ENCODE data around the gene MAPKAP1. TPM values are rescaled to one million over a fixed set of nuclear protein-coding genes. Genes with fewer than 3 reads are reported as not detected.
A peak's percentile ranks its signal among the peaks of the same experiment; 100 is the strongest.

The MAPKAP1 gene
- total and polyA plus RNA-seq, 4 donors: 44.5 to 64.0 (median 62.6) TPM

GRCh38 chr9:125603478-125604021, 103.5 kb downstream of the MAPKAP1 start:
- no peak overlapping the region for H3K4me3 ChIP-seq (ENCODE audit: low read depth, low read length)
- DNase-seq (ENCODE audit: low read depth in 4 of 6, low spot score in 6 of 6): no peak
- H3K36me3 ChIP-seq (ENCODE audit: control insufficient read depth, insufficient read depth, low read length): no peaks in the 10 kb centered on the region
- WGBS (ENCODE audit: insufficient coverage): 100% methylated on average over 1 of the region's 4 CpGs
- no peaks in the 10 kb centered on the region for H3K9me3 ChIP-seq (ENCODE audit: control insufficient read depth, insufficient read depth, low read length)
- H3K27me3 ChIP-seq (ENCODE audit: control insufficient read depth, insufficient read depth, low read length): no peaks in the 10 kb centered on the region
- no peak overlapping the region for H3K27ac ChIP-seq (ENCODE audit: low read depth, low read length)
- H3K4me1 ChIP-seq (ENCODE audit: control insufficient read depth, insufficient read depth, low read length): peaks cover 13% of the 10 kb centered on the region

- no peak overlapping the region for H3K4me3 ChIP-seq (ENCODE audit: low read depth, low read length)
- H3K4me1 ChIP-seq (ENCODE audit: control insufficient read depth, insufficient read depth, low read length): peaks cover 3% of the 10 kb centered on the region
- no peaks in the 10 kb centered on the region for H3K27me3 ChIP-seq (ENCODE audit: control insufficient read depth, insufficient read depth, low read length)
- DNase-seq (ENCODE audit: low read depth in 4 of 6, low spot score in 6 of 6): no peak
- no peaks in the 10 kb centered on the region for H3K9me3 ChIP-seq (ENCODE audit: control insufficient read depth, insufficient read depth, low read length)
- no peak overlapping the region for H3K27ac ChIP-seq (ENCODE audit: low read depth, low read length)
- WGBS (ENCODE audit: insufficient coverage): no CpG with 5 or more reads among the region's 7 CpGs
- no peaks in the 10 kb centered on the region for H3K36me3 ChIP-seq (ENCODE audit: control insufficient read depth, insufficient read depth, low read length)
These were observed 105.0 kb downstream of the MAPKAP1 start for GRCh38 chr9:125601961-125602360.

- no peak for DNase-seq (ENCODE audit: low read depth in 4 of 6, low spot score in 6 of 6)
- Histone ChIP-seq H3K4me3 (ENCODE audit: low read depth, low read length) (no peak overlapping the region), H3K4me1 (ENCODE audit: control insufficient read depth, insufficient read depth, low read length) (no peaks in the 10 kb centered on the region), H3K9me3 (ENCODE audit: control insufficient read depth, insufficient read depth, low read length) (no peaks in the 10 kb centered on the region), H3K36me3 (ENCODE audit: control insufficient read depth, insufficient read depth, low read length) (no peaks in the 10 kb centered on the region), H3K27ac (ENCODE audit: low read depth, low read length) (no peak overlapping the region), H3K27me3 (ENCODE audit: control insufficient read depth, insufficient read depth, low read length) (no peaks in the 10 kb centered on the region)
- 100% methylated on average over 1 of the region's 1 CpG for WGBS (ENCODE audit: insufficient coverage)
These were observed 106.8 kb downstream of the MAPKAP1 start for GRCh38 chr9:125600194-125600593.

GRCh38 chr9:125594223-125594610, 112.8 kb downstream of the MAPKAP1 start:
- no peaks in the 10 kb centered on the region for H3K4me1 ChIP-seq (ENCODE audit: control insufficient read depth, insufficient read depth, low read length)
- WGBS (ENCODE audit: insufficient coverage): 81% methylated on average over 3 of the region's 3 CpGs
- no peak overlapping the region for H3K4me3 ChIP-seq (ENCODE audit: low read depth, low read length)
- no peaks in the 10 kb centered on the region for H3K36me3 ChIP-seq (ENCODE audit: control insufficient read depth, insufficient read depth, low read length)
- no peak overlapping the region for H3K27ac ChIP-seq (ENCODE audit: low read depth, low read length)
- DNase-seq (ENCODE audit: low read depth in 4 of 6, low spot score in 6 of 6): no peak
- H3K27me3 ChIP-seq (ENCODE audit: control insufficient read depth, insufficient read depth, low read length): no peaks in the 10 kb centered on the region
- no peaks in the 10 kb centered on the region for H3K9me3 ChIP-seq (ENCODE audit: control insufficient read depth, insufficient read depth, low read length)

GRCh38 chr9:125593581-125594222, 113.3 kb downstream of the MAPKAP1 start:
- WGBS (ENCODE audit: insufficient coverage): 84% methylated on average over 5 of the region's 6 CpGs
- H3K9me3 ChIP-seq (ENCODE audit: control insufficient read depth, insufficient read depth, low read length): no peaks in the 10 kb centered on the region

GRCh38 chr9:125591888-125592287, 115.1 kb downstream of the MAPKAP1 start:
- H3K4me3 ChIP-seq (ENCODE audit: low read depth, low read length): no peak overlapping the region
- WGBS (ENCODE audit: insufficient coverage): 83% methylated on average over 1 of the region's 4 CpGs
- H3K27ac ChIP-seq (ENCODE audit: low read depth, low read length): no peak overlapping the region
- H3K9me3 ChIP-seq (ENCODE audit: control insufficient read depth, insufficient read depth, low read length): no peaks in the 10 kb centered on the region
- H3K36me3 ChIP-seq (ENCODE audit: control insufficient read depth, insufficient read depth, low read length): no peaks in the 10 kb centered on the region
- H3K4me1 ChIP-seq (ENCODE audit: control insufficient read depth, insufficient read depth, low read length): no peaks in the 10 kb centered on the region
- no peaks in the 10 kb centered on the region for H3K27me3 ChIP-seq (ENCODE audit: control insufficient read depth, insufficient read depth, low read length)
- DNase-seq (ENCODE audit: low read depth in 4 of 6, low spot score in 6 of 6): no peak

More at GRCh38 chr9:125593581-125594222, 113.3 kb downstream of the MAPKAP1 start:
- H3K27ac ChIP-seq (ENCODE audit: low read depth, low read length): no peak overlapping the region
- H3K4me1 ChIP-seq (ENCODE audit: control insufficient read depth, insufficient read depth, low read length): no peaks in the 10 kb centered on the region
- H3K27me3 ChIP-seq (ENCODE audit: control insufficient read depth, insufficient read depth, low read length): no peaks in the 10 kb centered on the region
- no peak for DNase-seq (ENCODE audit: low read depth in 4 of 6, low spot score in 6 of 6)
- H3K4me3 ChIP-seq (ENCODE audit: low read depth, low read length): no peak overlapping the region
- no peaks in the 10 kb centered on the region for H3K36me3 ChIP-seq (ENCODE audit: control insufficient read depth, insufficient read depth, low read length)

- no peaks in the 10 kb centered on the region for H3K27me3 ChIP-seq (ENCODE audit: control insufficient read depth, insufficient read depth, low read length)
- 80% methylated on average over 1 of the region's 3 CpGs for WGBS (ENCODE audit: insufficient coverage)
These were observed 115.8 kb downstream of the MAPKAP1 start for GRCh38 chr9:125591245-125591644.

GRCh38 chr9:125589287-125589686, 117.7 kb downstream of the MAPKAP1 start:
- Histone ChIP-seq H3K4me3 (ENCODE audit: low read depth, low read length) (no peak overlapping the region), H3K9me3 (ENCODE audit: control insufficient read depth, insufficient read depth, low read length) (no peaks in the 10 kb centered on the region), H3K27me3 (ENCODE audit: control insufficient read depth, insufficient read depth, low read length) (no peaks in the 10 kb centered on the region), H3K27ac (ENCODE audit: low read depth, low read length) (no peak overlapping the region), H3K36me3 (ENCODE audit: control insufficient read depth, insufficient read depth, low read length) (peaks cover 6% of the 10 kb centered on the region), H3K4me1 (ENCODE audit: control insufficient read depth, insufficient read depth, low read length) (no peaks in the 10 kb centered on the region)
- 57% methylated on average over 1 of the region's 4 CpGs for WGBS (ENCODE audit: insufficient coverage)
- no peak for DNase-seq (ENCODE audit: low read depth in 4 of 6, low spot score in 6 of 6)

More at GRCh38 chr9:125591245-125591644, 115.8 kb downstream of the MAPKAP1 start:
- Histone ChIP-seq H3K4me1 (ENCODE audit: control insufficient read depth, insufficient read depth, low read length) (no peaks in the 10 kb centered on the region), H3K36me3 (ENCODE audit: control insufficient read depth, insufficient read depth, low read length) (no peaks in the 10 kb centered on the region), H3K4me3 (ENCODE audit: low read depth, low read length) (no peak overlapping the region), H3K27ac (ENCODE audit: low read depth, low read length) (no peak overlapping the region), H3K9me3 (ENCODE audit: control insufficient read depth, insufficient read depth, low read length) (no peaks in the 10 kb centered on the region)
- DNase-seq (ENCODE audit: low read depth in 4 of 6, low spot score in 6 of 6): no peak

GRCh38 chr9:125587819-125588460, 119.1 kb downstream of the MAPKAP1 start:
- H3K4me1 ChIP-seq (ENCODE audit: control insufficient read depth, insufficient read depth, low read length): no peaks in the 10 kb centered on the region
- DNase-seq (ENCODE audit: low read depth in 4 of 6, low spot score in 6 of 6): peak in 1 of 6 donors; percentile 16
- no CpG with 5 or more reads among the region's 5 CpGs for WGBS (ENCODE audit: insufficient coverage)
- H3K27ac ChIP-seq (ENCODE audit: low read depth, low read length): no peak overlapping the region
- no peaks in the 10 kb centered on the region for H3K27me3 ChIP-seq (ENCODE audit: control insufficient read depth, insufficient read depth, low read length)
- no peaks in the 10 kb centered on the region for H3K9me3 ChIP-seq (ENCODE audit: control insufficient read depth, insufficient read depth, low read length)
- no peak overlapping the region for H3K4me3 ChIP-seq (ENCODE audit: low read depth, low read length)
- H3K36me3 ChIP-seq (ENCODE audit: control insufficient read depth, insufficient read depth, low read length): peaks cover 8% of the 10 kb centered on the region

GRCh38 chr9:125586172-125586511, 120.9 kb downstream of the MAPKAP1 start:
- no peak overlapping the region for H3K27ac ChIP-seq (ENCODE audit: low read depth, low read length)
- DNase-seq (ENCODE audit: low read depth in 4 of 6, low spot score in 6 of 6): no peak
- 87% methylated on average over 3 of the region's 3 CpGs for WGBS (ENCODE audit: insufficient coverage)
- peaks cover 8% of the 10 kb centered on the region for H3K36me3 ChIP-seq (ENCODE audit: control insufficient read depth, insufficient read depth, low read length)
- H3K4me1 ChIP-seq (ENCODE audit: control insufficient read depth, insufficient read depth, low read length): no peaks in the 10 kb centered on the region
- H3K27me3 ChIP-seq (ENCODE audit: control insufficient read depth, insufficient read depth, low read length): no peaks in the 10 kb centered on the region
- no peak overlapping the region for H3K4me3 ChIP-seq (ENCODE audit: low read depth, low read length)
- H3K9me3 ChIP-seq (ENCODE audit: control insufficient read depth, insufficient read depth, low read length): no peaks in the 10 kb centered on the region

Measured in spinal cord (tissue), 10 donors.